Glutamatergic neuron (in vitro differentiated cells): ENCODE data around the gene PTPRM. TPM values are rescaled to one million over a fixed set of nuclear protein-coding genes. Genes with fewer than 3 reads are reported as not detected.

Experiments
- DNase-seq: peaks from one replicate; pipeline ENCODE4 v3.0.0; 2022
- H3K27ac Mint-ChIP-seq: one replicate; pipeline ENCODE4 v1.8.0; 2020; ENCODE audit warnings: mild to moderate bottlenecking, mixed read lengths, inconsistent platforms; ENCODE audit not compliant: unreplicated experiment
- H3K27me3 Mint-ChIP-seq: one replicate; pipeline ENCODE4 v1.8.0; 2020; ENCODE audit warnings: mild to moderate bottlenecking, moderate library complexity, mixed read lengths, inconsistent platforms; ENCODE audit not compliant: unreplicated experiment
- H3K36me3 Mint-ChIP-seq: one replicate; pipeline ENCODE4 v1.8.0; 2020; ENCODE audit warnings: mild to moderate bottlenecking, mixed read lengths, inconsistent platforms; ENCODE audit not compliant: unreplicated experiment
- H3K4me1 Mint-ChIP-seq: one replicate; pipeline ENCODE4 v1.8.0; 2020; ENCODE audit warnings: mild to moderate bottlenecking, low read depth, mixed read lengths, inconsistent platforms; ENCODE audit not compliant: unreplicated experiment
- H3K4me3 Mint-ChIP-seq: one replicate; pipeline ENCODE4 v1.8.0; 2020; ENCODE audit warnings: mild to moderate bottlenecking, mixed read lengths, inconsistent platforms; ENCODE audit not compliant: unreplicated experiment
- H3K9me3 Mint-ChIP-seq: one replicate; pipeline ENCODE4 v1.8.0; 2020; ENCODE audit warnings: mild to moderate bottlenecking, moderate library complexity, mixed read lengths, inconsistent platforms; ENCODE audit not compliant: unreplicated experiment
- total RNA-seq: library from RNA; stranded (reverse); fragmentation: NEBNext Ultra II Directional; extraction: Animal tissue kit (Norgen Biotek cat#: 25700); gene quantifications from one replicate; pipeline ENCODE4 v1.2.1, GENCODE V29; 2021; ENCODE audit not compliant: unreplicated experiment
- TF ChIP-seq, protein P1 (sequence below): fragments of 200-600 bp; sonication (generic); IDR thresholded peaks from one replicate; pipeline ENCODE4 v1.5.0; 2021; ENCODE audit not compliant: partially characterized antibody, unreplicated experiment

Gene PTPRM
- total RNA-seq, 1 donor from 2014 or later: 23.9 TPM

DNA sequence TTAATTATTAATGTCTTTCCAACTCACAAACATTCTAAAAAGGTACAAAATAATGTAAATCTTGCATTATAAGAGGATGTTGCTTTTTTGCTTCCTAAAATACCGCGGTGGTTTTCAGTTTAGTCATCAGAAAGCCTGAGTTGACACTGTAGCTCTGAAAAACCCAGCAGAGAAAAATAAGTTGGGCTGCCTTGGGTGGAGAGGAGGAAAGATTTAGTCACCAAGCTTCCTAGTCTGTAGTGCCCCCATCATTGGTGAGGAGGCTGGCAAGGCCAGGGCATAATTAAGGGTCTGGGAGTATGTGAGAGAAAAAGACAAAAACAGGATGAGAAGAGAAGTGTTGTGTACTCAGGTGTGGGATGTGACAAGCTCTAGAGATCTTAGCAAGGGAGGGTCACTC, 5.7 kb downstream of the PTPRM start:
- Mint-ChIP-seq H3K4me3 (no peak overlapping the region), H3K27ac (no peak overlapping the region), H3K4me1 (peaks cover 7% of the 10 kb centered on the region), H3K9me3 (peaks cover 2% of the 10 kb centered on the region), H3K27me3 (peaks cover 8% of the 10 kb centered on the region), H3K36me3 (no peaks in the 10 kb centered on the region)
- TF ChIP-seq, protein P1, sequence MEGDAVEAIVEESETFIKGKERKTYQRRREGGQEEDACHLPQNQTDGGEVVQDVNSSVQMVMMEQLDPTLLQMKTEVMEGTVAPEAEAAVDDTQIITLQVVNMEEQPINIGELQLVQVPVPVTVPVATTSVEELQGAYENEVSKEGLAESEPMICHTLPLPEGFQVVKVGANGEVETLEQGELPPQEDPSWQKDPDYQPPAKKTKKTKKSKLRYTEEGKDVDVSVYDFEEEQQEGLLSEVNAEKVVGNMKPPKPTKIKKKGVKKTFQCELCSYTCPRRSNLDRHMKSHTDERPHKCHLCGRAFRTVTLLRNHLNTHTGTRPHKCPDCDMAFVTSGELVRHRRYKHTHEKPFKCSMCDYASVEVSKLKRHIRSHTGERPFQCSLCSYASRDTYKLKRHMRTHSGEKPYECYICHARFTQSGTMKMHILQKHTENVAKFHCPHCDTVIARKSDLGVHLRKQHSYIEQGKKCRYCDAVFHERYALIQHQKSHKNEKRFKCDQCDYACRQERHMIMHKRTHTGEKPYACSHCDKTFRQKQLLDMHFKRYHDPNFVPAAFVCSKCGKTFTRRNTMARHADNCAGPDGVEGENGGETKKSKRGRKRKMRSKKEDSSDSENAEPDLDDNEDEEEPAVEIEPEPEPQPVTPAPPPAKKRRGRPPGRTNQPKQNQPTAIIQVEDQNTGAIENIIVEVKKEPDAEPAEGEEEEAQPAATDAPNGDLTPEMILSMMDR: no peak
- DNase-seq: no peak

DNA sequence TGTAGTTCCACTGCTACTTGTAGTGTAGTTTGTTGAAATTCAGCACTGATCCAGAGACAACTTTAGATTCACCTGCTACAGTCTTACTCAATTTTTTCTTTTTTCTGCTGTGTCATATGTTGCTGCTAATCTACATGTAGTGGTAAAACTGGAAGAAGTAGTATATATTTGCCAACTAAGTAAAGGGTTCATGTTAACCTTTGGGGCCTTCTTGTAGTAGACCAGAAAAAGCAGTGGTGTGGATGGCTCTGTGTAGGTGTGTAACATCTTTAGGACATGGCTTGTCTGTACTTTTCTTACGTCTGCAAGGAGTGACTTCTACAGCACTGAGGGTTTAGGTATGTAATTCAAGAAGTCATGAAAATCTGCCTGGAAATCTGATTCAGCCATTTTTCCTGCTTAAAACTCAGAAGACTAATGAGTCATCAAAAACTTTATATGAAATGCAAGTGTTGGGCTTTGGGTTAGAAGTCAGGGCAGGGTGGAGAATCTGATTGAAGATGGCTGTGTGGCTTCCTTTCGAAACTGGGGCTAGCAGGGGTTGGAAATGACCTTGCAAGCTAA, 8.4 kb downstream of the PTPRM start:
- Mint-ChIP-seq H3K9me3 (peaks cover 2% of the 10 kb centered on the region), H3K4me3 (no peak overlapping the region), H3K27ac (no peak overlapping the region), H3K27me3 (no peaks in the 10 kb centered on the region), H3K36me3 (no peaks in the 10 kb centered on the region), H3K4me1 (peaks cover 7% of the 10 kb centered on the region)
- DNase-seq: no peak
- TF ChIP-seq, protein P1: no peak

- TF ChIP-seq, protein P1: no peak
- Mint-ChIP-seq H3K4me3 (no peak overlapping the region), H3K9me3 (peaks cover 2% of the 10 kb centered on the region), H3K27me3 (no peaks in the 10 kb centered on the region), H3K27ac (no peak overlapping the region), H3K4me1 (peaks cover 7% of the 10 kb centered on the region), H3K36me3 (no peaks in the 10 kb centered on the region)
- no peak for DNase-seq
Observed at GRCh38 chr18:7576077-7576476, 9.0 kb downstream of the PTPRM start.

DNA sequence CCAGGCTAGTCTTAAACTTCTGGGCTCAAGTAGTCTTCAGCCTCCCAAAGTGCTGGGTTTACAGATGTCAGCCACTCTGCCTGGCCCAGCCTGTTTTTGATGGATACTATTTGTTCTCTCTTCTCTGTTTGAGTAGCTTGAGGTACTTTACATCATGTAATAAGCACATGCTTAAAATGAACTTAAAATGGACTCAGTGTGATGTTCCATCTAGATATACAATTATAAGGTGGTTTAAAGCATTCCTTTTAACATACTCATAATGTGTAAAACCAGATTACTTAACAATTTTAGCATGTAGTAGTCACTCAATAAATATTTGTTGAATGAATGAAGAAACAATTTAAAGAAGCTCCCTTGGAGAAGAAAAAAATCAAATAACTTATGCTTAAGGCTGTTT, 9.6 kb downstream of the PTPRM start:
- TF ChIP-seq, protein P1: no peak
- no peaks in the 10 kb centered on the region for H3K27me3 Mint-ChIP-seq
- H3K27ac Mint-ChIP-seq: no peak overlapping the region
- no peak overlapping the region for H3K4me3 Mint-ChIP-seq
- H3K36me3 Mint-ChIP-seq: no peaks in the 10 kb centered on the region
- peaks cover 7% of the 10 kb centered on the region for H3K4me1 Mint-ChIP-seq
- H3K9me3 Mint-ChIP-seq: peaks cover 2% of the 10 kb centered on the region
- DNase-seq: no peak

GRCh38 chr18:7577706-7578105, 10.6 kb downstream of the PTPRM start:
- Mint-ChIP-seq H3K4me1 (peaks cover 7% of the 10 kb centered on the region), H3K9me3 (peaks cover 2% of the 10 kb centered on the region), H3K27ac (no peak overlapping the region), H3K36me3 (no peaks in the 10 kb centered on the region), H3K4me3 (no peak overlapping the region), H3K27me3 (no peaks in the 10 kb centered on the region)
- TF ChIP-seq, protein P1: no peak
- no peak for DNase-seq
